Esophagus mucosa (tissue), 1 donor: ENCODE data around the gene AOC1. TPM values are rescaled to one million over a fixed set of nuclear protein-coding genes. Genes with fewer than 3 reads are reported as not detected.

ENCODE experiments used
- ATAC-seq: fragments of 200-7000 bp; cut with Tn5 transposase; one replicate; pipeline ENCODE4 v1.9.1; 2020
- total RNA-seq: library from RNA; stranded (reverse); gene quantifications from one replicate; pipeline ENCODE4 v1.2.4, GENCODE V29; 2023
- donor health status: DM: yes; HTN: yes; CAD: no.

The AOC1 gene
- total RNA-seq, 1 donor from 2014 or later, result 6.3 TPM

GRCh38 chr7:150835019-150835418, 17.3 kb upstream of the AOC1 start:
- ATAC-seq, result no peak

- ATAC-seq, result no peak
Observed at GRCh38 chr7:150835702-150836280, 16.5 kb upstream of the AOC1 start.

- ATAC-seq, result no peak
Observed at GRCh38 chr7:150838965-150839650, 13.2 kb upstream of the AOC1 start.

- ATAC-seq, result no peak
Observed at GRCh38 chr7:150842018-150842417, 10.3 kb upstream of the AOC1 start.

- ATAC-seq, result no peak
Observed at GRCh38 chr7:150842716-150843115, 9.6 kb upstream of the AOC1 start.

- ATAC-seq, result no peak
Observed at GRCh38 chr7:150845421-150845861, 6.9 kb upstream of the AOC1 start.

- no peak for ATAC-seq
Observed at GRCh38 chr7:150846291-150847115, 5.8 kb upstream of the AOC1 start.

GRCh38 chr7:150847536-150847935, 4.8 kb upstream of the AOC1 start:
- no peak for ATAC-seq

- no peak for ATAC-seq
Observed at GRCh38 chr7:150848111-150848510, 4.2 kb upstream of the AOC1 start.

- no peak for ATAC-seq
Observed at GRCh38 chr7:150848561-150849115, 3.7 kb upstream of the AOC1 start.

GRCh38 chr7:150849204-150849775, 3.0 kb upstream of the AOC1 start:
- ATAC-seq, result no peak

GRCh38 chr7:150850273-150850672, 2.0 kb upstream of the AOC1 start:
- ATAC-seq, result no peak

- no peak for ATAC-seq
Observed at GRCh38 chr7:150851492-150852370, 586 bp upstream of the AOC1 start.

- ATAC-seq, result no peak
Observed at GRCh38 chr7:150854066-150855000, 2.0 kb downstream of the AOC1 start.

- ATAC-seq, result no peak
Observed at GRCh38 chr7:150855046-150855445, 2.7 kb downstream of the AOC1 start.

- ATAC-seq, result peak; percentile 64
Observed at GRCh38 chr7:150855476-150856302, 3.4 kb downstream of the AOC1 start.

GRCh38 chr7:150856303-150857275, 4.3 kb downstream of the AOC1 start:
- ATAC-seq, result no peak

- ATAC-seq, result no peak
Observed at GRCh38 chr7:150857276-150858055, 5.1 kb downstream of the AOC1 start.
